HEK293T (cell line): ENCODE results near the gene TNK1.

Experiments
- CTCF ChIA-PET: fragments of 350-600 bp; formaldehyde crosslinking; extraction: SDS; loops from one replicate; lab custom pipeline; 2021; ENCODE audit warnings: antibody characterized with exemption, inconsistent platforms; lab: Yijun Ruan, JAX
- POLR2A ChIA-PET: fragments of 350-600 bp; formaldehyde crosslinking; extraction: SDS; loops from one replicate; lab custom pipeline; 2020; ENCODE audit warnings: antibody characterized with exemption, inconsistent platforms; lab: Yijun Ruan, JAX
- DNase-seq: peaks from one replicate; pipeline ENCODE4 v3.0.0; 2012; ENCODE audit warnings: mixed read lengths; ENCODE audit errors: extremely low spot score
- ARNT ChIP-seq: fragments of 450-650 bp; IDR thresholded peaks from 2 replicates; pipeline ENCODE4 v1.6.1; 2017; ENCODE audit warnings: mild to moderate bottlenecking
- BHLHE40 ChIP-seq: fragments of 450-650 bp; IDR thresholded peaks from 2 replicates; pipeline ENCODE4 v1.6.1; 2016; ENCODE audit warnings: mild to moderate bottlenecking, moderate library complexity, borderline replicate concordance
- CTBP1 ChIP-seq: fragments of 450-650 bp; IDR thresholded peaks from 2 replicates; pipeline ENCODE4 v1.6.1; 2016; ENCODE audit warnings: borderline replicate concordance
- ELF4 ChIP-seq: fragments of 450-650 bp; IDR thresholded peaks from 2 replicates; pipeline ENCODE4 v1.6.1; 2017; ENCODE audit warnings: antibody characterized with exemption
- FOXA1 ChIP-seq: fragments of 450-650 bp; IDR thresholded peaks from 2 replicates; pipeline ENCODE4 v1.6.1; 2016; ENCODE audit warnings: mild to moderate bottlenecking
- FOXK2 ChIP-seq: fragments of 450-650 bp; IDR thresholded peaks from 2 replicates; pipeline ENCODE4 v1.6.1; 2016; ENCODE audit warnings: mild to moderate bottlenecking
- FOXM1 ChIP-seq: fragments of 450-650 bp; IDR thresholded peaks from 2 replicates; pipeline ENCODE4 v1.6.1; 2017; ENCODE audit warnings: mild to moderate bottlenecking, borderline replicate concordance
- HDGF ChIP-seq: fragments of 450-650 bp; IDR thresholded peaks from 2 replicates; pipeline ENCODE4 v1.6.1; 2017; ENCODE audit warnings: antibody characterized with exemption, borderline replicate concordance
- L3MBTL2 ChIP-seq: fragments of 450-650 bp; conservative IDR thresholded peaks from 2 replicates; pipeline ENCODE4 v1.6.1; 2016; ENCODE audit warnings: mild to moderate bottlenecking
- LEF1 ChIP-seq: fragments of 450-650 bp; IDR thresholded peaks from 2 replicates; pipeline ENCODE4 v1.6.1; 2017; ENCODE audit warnings: mild to moderate bottlenecking, borderline replicate concordance
- NFRKB ChIP-seq: fragments of 450-650 bp; IDR thresholded peaks from 2 replicates; pipeline ENCODE4 v1.6.1; 2016; ENCODE audit warnings: mild to moderate bottlenecking, moderate library complexity
- PKNOX1 ChIP-seq: fragments of 450-650 bp; IDR thresholded peaks from 2 replicates; pipeline ENCODE4 v1.6.1; 2016
- SP1 ChIP-seq: fragments of 450-650 bp; IDR thresholded peaks from 2 replicates; pipeline ENCODE4 v1.6.1; 2017
- SUZ12 ChIP-seq: fragments of 450-650 bp; IDR thresholded peaks from 2 replicates; pipeline ENCODE4 v1.6.1; 2016; ENCODE audit warnings: mild to moderate bottlenecking
- TARDBP ChIP-seq: fragments of 450-650 bp; IDR thresholded peaks from 2 replicates; pipeline ENCODE4 v1.6.1; 2016
- ZNF384 ChIP-seq: fragments of 450-650 bp; IDR thresholded peaks from 2 replicates; pipeline ENCODE4 v1.6.1; 2016

Gene TNK1

GRCh38 chr17:7394452-7395191 is 13.7 kb downstream of the TNK1 start, which contains the start of gene PLSCR3:
Gene PLSCR3 (minus strand): TSS chr17:7394525. CDS start chr17:7394110, 415 bp downstream.
- DNase-seq = peak; percentile 89
- ChIA-PET POLR2A (interaction anchor here (0.6 to 1.0 kb wide), 4 partner anchors 10 to 32 kb away, joined by 3 to 4 read pairs (median 3); partner anchors contain the start of gene TMEM256), CTCF (no interaction called here)
- TF ChIP-seq L3MBTL2 (peak; percentile 92), LEF1 (peak; percentile 57; the same call in 1 of the 2 replicates), CTBP1 (no peak)

GRCh38 chr17:7396147-7396546 is 15.3 kb downstream of the TNK1 start:
- TF ChIP-seq CTBP1 (no peak), SUZ12 (no peak), ZNF384 (no peak), NFRKB (no peak), PKNOX1 (no peak), FOXM1 (no peak), L3MBTL2 (no peak), FOXK2 (no peak), BHLHE40 (no peak), ELF4 (no peak)
- ChIA-PET POLR2A (interaction anchor here (0.9 kb wide), 1 partner anchor 8 kb away, joined by 4 read pairs; the partner anchor contains the start of gene TMEM256), CTCF (no interaction called here)
- DNase-seq = no peak

- ChIA-PET POLR2A (interaction anchor here (1.2 to 1.6 kb wide), 5 partner anchors 10 to 148 kb away, joined by 3 to 4 read pairs (median 3); no protein-coding TSS in a partner anchor), CTCF (no interaction called here)
- TF ChIP-seq PKNOX1 (no peak), ZNF384 (peak; percentile 57; the same call in 1 of the 2 replicates)
- DNase-seq = no peak
These were observed 17.7 kb downstream of the TNK1 start for GRCh38 chr17:7398612-7399011.

- CTCF ChIA-PET = interaction anchor here (0.6 kb wide), 1 partner anchor 856 kb away, joined by 4 read pairs; no protein-coding TSS in a partner anchor
These were observed 22.3 kb downstream of the TNK1 start for GRCh38 chr17:7403043-7403726.

GRCh38 chr17:7403727-7403976 is 22.8 kb downstream of the TNK1 start:
- no peak for TF ChIP-seq ZNF384
- TF ChIP-seq BHLHE40 = no peak
- DNase-seq = peak; percentile 30
- ChIA-PET CTCF (interaction anchor here (0.6 kb wide), 3 partner anchors 43 to 855 kb away, joined by 3 to 4 read pairs (median 3); no protein-coding TSS in a partner anchor), POLR2A (interaction anchor here (0.6 to 2.1 kb wide), 26 partner anchors 8 to 284 kb away, joined by 3 to 25 read pairs (median 4); partner anchors contain the start of genes CHRNB1, PLSCR3, TMEM102 and TP53)

More at GRCh38 chr17:7403043-7403726, 22.3 kb downstream of the TNK1 start:
- no peak for TF ChIP-seq FOXA1
- POLR2A ChIA-PET = interaction anchor here (1.0 to 2.1 kb wide), 7 partner anchors 15 to 136 kb away, joined by 3 to 25 read pairs (median 5); partner anchors contain the start of gene CHRNB1
- no peak for DNase-seq

- DNase-seq = peak; percentile 93
- TF ChIP-seq ELF4 (no peak), ZNF384 (no peak), BHLHE40 (no peak), HDGF (peak; percentile 45; the same call in 1 of the 2 replicates), CTBP1 (no peak), PKNOX1 (no peak), FOXM1 (no peak), L3MBTL2 (no peak), FOXA1 (no peak), SUZ12 (no peak), ARNT (no peak), FOXK2 (no peak), SP1 (0 out of 2 replicates have a peak, but pooled peaks have one; percentile 38), NFRKB (no peak), TARDBP (no peak)
- CTCF ChIA-PET = interaction anchor here (0.6 kb wide), 3 partner anchors 43 to 855 kb away, joined by 3 to 4 read pairs (median 3); no protein-coding TSS in a partner anchor
- POLR2A ChIA-PET = interaction anchor here (0.6 to 2.1 kb wide), 27 partner anchors 8 to 283 kb away, joined by 3 to 25 read pairs (median 4); partner anchors contain the start of genes CHRNB1, PLSCR3, POLR2A and TMEM102
These were observed 23.3 kb downstream of the TNK1 start, which contains the start of gene TMEM256 for GRCh38 chr17:7403977-7404736. Gene TMEM256 (minus strand): TSS chr17:7404097. CDS start chr17:7404084, 13 bp downstream.
